ENCODE measurements around the gene SULT2A1.
"Not testable (repeated sequence)": the region's sequence is repeated elsewhere in the genome, so short reads cannot be mapped to it uniquely, and the experiment has no call there.

Gene SULT2A1, protein sequence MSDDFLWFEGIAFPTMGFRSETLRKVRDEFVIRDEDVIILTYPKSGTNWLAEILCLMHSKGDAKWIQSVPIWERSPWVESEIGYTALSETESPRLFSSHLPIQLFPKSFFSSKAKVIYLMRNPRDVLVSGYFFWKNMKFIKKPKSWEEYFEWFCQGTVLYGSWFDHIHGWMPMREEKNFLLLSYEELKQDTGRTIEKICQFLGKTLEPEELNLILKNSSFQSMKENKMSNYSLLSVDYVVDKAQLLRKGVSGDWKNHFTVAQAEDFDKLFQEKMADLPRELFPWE

DNA sequence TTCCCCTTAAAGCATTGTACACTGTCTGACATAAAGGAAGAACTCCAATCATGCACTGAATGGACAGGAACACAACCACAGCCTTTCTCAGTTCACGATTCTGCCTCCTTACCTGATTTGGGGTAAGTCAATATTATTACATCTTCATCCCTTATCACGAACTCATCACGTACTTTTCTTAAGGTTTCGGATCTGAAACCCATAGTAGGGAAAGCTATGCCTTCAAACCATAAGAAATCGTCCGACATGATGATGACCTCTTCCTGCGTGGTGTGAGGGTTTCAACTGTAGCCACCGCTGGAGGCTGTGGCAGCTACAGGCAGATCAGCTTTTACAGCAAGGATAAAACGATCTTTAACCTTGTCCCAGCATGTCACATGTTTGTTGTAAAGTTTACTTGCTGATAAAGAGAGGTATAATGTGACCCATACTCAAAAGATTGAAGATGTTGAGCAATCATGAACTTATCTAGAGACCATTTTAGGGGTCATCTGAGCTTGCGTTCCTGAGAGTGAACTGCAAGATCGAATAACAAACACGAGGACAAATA is at the start of gene SULT2A1:
TSS of gene SULT2A1 (minus strand) at position 306 of the 550 bp plus-strand sequence. CDS start at position 248, 58 bp downstream.
- DNase-seq (ENCODE audit: low spot score), result no peak
- TF ChIP-seq, protein P1, sequence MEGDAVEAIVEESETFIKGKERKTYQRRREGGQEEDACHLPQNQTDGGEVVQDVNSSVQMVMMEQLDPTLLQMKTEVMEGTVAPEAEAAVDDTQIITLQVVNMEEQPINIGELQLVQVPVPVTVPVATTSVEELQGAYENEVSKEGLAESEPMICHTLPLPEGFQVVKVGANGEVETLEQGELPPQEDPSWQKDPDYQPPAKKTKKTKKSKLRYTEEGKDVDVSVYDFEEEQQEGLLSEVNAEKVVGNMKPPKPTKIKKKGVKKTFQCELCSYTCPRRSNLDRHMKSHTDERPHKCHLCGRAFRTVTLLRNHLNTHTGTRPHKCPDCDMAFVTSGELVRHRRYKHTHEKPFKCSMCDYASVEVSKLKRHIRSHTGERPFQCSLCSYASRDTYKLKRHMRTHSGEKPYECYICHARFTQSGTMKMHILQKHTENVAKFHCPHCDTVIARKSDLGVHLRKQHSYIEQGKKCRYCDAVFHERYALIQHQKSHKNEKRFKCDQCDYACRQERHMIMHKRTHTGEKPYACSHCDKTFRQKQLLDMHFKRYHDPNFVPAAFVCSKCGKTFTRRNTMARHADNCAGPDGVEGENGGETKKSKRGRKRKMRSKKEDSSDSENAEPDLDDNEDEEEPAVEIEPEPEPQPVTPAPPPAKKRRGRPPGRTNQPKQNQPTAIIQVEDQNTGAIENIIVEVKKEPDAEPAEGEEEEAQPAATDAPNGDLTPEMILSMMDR (IDR thresholded peaks at IDR 0.05; ENCODE audit: borderline replicate concordance, control extremely low read depth, extremely low read depth, insufficient read depth, missing control alignments), result no peak
- in situ Hi-C loops (cut with MboI; ENCODE audit: low sequenced_read_pairs, unreplicated experiment), result no loop called here

DNA sequence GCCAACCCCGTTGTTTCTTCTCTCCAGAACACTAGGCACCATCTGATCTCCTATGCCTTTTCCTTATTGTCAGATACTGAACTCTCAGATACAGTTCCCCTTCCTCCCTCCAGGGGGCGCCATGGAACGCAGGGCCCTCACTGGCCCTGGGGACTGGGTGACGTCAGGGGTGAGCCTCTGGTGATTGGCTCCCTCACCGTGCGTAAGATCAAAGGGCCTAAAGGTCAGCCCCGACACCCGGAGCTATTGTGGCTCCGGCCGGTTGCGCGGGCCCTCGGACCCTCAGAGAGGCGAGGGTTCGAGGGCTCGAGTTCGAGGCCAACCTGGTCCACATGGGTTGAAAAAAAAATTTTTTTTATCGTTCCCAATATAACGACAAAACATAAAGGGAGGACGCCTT is 42.5 kb upstream of the SULT2A1 start:
- in situ Hi-C loops (cut with MboI; ENCODE audit: low sequenced_read_pairs, unreplicated experiment); DNase-seq (ENCODE audit: low spot score): not testable (repeated sequence)

DNA sequence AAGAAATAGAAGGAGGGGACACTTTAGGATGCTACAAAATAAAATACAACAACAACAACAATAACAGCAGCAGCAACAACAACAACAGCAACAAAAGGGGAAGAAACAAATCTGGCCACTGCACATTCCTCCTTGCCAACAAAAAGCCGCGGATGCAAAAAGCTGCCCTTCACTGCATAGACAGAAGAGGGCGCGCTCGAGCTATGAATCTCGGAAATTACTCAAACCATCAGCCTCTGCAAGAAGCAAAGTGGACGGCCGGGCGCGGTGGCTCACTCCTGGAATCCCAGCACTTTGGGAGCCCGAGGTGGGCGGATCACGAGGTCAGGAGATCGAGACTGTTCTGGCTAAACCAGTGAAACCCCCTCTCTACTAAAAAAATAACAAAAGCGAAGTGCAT is 34.0 kb upstream of the SULT2A1 start:
- TF ChIP-seq, protein P1 (IDR thresholded peaks at IDR 0.05; ENCODE audit: borderline replicate concordance, control extremely low read depth, extremely low read depth, insufficient read depth, missing control alignments), result peak; percentile 43
- in situ Hi-C loops (cut with MboI; ENCODE audit: low sequenced_read_pairs, unreplicated experiment); DNase-seq (ENCODE audit: low spot score): not testable (repeated sequence)

DNA sequence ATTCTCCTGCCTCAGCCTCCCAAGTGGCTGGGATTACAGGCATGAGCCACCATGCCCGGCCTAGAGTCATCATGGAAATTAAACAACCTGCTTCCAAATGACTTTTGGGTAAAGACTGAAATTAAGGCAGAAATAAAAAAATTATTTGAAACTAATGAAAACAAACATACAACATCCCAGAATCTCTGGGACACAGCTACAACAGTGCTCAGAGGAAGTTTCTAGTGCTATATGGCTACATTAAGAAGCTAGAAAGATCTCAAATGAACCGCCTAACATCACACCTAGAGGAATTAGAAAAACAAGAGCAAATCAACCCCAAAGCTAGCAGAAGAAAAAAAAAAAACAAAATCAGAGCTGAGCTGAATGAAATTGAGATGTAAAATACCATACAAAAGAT is 24.1 kb upstream of the SULT2A1 start:
- DNase-seq (ENCODE audit: low spot score); in situ Hi-C loops (cut with MboI; ENCODE audit: low sequenced_read_pairs, unreplicated experiment): not testable (repeated sequence)

DNA sequence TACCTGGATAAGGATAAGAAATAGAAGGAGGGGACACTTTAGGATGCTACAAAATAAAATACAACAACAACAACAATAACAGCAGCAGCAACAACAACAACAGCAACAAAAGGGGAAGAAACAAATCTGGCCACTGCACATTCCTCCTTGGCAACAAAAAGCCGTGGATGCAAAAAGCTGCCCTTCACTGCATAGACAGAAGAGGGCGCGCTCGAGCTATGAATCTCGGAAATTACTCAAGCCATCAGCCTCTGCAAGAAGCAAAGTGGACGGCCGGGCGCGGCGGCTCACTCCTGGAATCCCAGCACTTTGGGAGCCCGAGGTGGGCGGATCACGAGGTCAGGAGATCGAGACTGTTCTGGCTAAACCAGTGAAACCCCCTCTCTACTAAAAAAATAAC is 23.2 kb upstream of the SULT2A1 start:
- TF ChIP-seq, protein P1 (IDR thresholded peaks at IDR 0.05; ENCODE audit: borderline replicate concordance, control extremely low read depth, extremely low read depth, insufficient read depth, missing control alignments), result peak; percentile 42
- in situ Hi-C loops (cut with MboI; ENCODE audit: low sequenced_read_pairs, unreplicated experiment); DNase-seq (ENCODE audit: low spot score): not testable (repeated sequence)

DNA sequence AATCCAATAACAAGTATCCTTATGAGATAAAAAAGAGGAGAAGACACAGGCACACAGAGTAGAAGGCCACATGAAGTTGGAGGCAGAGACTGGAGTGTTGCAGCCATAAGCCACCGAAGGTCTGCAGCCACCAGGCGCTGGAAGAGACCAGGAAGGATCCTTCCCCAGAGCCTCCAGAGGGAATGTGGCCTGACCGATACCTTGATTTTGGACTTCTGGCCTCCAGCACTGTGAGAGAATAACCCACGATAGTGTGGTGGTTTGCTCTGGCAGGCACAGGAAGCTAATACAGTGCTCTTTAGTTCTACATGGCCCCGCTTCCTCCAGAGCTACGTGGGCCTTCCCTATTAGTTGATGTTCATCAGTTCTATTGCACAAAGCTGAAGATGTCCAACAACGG is 15.3 kb upstream of the SULT2A1 start:
- DNase-seq (ENCODE audit: low spot score), result no peak
- TF ChIP-seq, protein P1 (IDR thresholded peaks at IDR 0.05; ENCODE audit: borderline replicate concordance, control extremely low read depth, extremely low read depth, insufficient read depth, missing control alignments), result no peak
- in situ Hi-C loops (cut with MboI; ENCODE audit: low sequenced_read_pairs, unreplicated experiment), result no loop called here

DNA sequence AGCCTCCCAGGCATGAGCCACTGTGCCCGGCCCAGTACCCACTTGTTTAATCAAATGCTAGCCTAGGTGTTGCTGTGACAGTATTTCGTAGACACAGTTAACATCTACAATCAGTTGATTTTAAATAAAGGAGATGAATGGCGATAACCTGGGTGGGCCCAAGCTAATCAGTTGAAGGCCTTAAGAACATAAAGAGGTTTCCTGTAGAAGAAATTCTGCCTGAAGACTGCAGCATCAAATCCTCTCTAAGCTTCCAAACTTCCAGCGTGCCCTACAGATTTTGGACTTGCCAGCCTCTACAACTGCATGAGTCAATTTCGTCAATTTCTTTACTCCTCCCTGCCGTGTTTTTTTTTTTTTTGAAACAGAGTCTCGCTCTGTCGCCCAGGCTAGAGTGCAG is 13.2 kb upstream of the SULT2A1 start:
- TF ChIP-seq, protein P1 (IDR thresholded peaks at IDR 0.05; ENCODE audit: borderline replicate concordance, control extremely low read depth, extremely low read depth, insufficient read depth, missing control alignments), result no peak
- in situ Hi-C loops (cut with MboI; ENCODE audit: low sequenced_read_pairs, unreplicated experiment), result no loop called here
- no peak for DNase-seq (ENCODE audit: low spot score)

Data from GM13976 (cell line).